ENCODE measurements around the gene GRIP2.

The GRIP2 gene

DNA sequence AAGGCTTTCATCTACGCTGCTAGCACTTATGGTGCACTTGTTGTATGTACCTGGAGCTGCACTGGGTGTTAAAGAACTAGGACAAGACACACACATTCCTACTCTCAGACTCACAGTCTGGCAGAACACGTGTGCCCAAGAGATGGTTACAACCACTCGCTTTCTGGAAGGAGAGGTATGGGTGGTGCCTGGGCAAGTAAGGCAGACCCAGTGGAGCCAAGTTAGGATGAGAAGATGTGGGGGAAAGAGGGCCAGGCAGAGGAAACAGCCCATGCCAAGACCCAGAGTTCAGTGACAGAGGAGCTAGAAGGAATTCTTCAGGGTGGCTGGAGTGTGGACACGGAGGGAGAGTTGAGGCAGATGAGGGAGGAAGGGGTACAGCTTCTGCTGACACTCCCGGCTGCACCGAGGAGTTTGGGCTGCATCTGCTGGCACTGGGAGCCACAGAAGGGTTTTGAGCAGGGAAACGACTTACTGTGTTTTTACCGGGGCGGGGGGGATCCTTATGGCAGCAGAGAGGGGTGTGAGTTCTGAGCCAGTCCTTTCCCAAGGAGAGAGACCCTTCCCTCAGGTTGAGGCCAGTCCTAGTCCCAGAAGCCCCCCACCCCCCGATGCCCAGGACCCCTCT is 59.0 kb downstream of the GRIP2 start:
- DNase-seq = no peak

DNA sequence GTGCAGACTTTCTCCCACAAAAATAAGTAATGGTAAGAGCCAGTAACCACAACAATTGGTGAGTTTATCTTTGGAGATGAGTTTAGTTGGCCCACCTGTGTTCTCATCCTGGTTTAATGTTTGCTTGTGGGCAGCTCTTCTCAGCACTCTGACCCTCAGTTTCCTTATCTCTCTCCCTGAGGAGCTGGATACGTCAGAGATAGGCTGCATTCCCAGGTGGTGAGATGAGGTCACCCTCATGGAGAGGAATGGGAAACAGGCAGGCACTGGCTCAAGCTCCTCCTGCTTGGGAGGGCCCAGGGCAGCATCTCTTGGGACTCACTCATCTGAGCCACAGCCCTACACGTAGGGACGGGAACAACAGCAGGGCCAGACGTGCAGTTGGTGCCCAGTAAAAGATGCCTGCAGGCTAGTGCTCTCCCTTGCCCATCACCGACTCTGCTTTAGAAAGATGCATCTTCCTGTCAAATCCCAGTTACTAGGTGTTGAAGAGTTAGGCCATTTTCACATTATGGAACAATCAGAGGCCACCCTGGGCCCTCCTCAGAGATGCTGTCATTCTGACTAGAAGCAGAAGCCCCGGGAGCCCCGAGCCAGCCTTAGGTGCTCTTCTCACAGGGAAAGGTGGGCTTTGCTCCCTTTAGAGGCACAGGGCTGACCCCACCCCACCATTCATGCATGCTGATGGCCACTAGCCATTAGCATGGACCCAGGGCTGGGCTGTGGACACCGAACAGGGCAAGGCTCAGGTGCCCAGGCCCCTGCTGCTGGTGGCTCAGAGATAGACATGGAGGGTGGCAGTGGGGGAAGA is 59.7 kb downstream of the GRIP2 start:
- DNase-seq = no peak

DNA sequence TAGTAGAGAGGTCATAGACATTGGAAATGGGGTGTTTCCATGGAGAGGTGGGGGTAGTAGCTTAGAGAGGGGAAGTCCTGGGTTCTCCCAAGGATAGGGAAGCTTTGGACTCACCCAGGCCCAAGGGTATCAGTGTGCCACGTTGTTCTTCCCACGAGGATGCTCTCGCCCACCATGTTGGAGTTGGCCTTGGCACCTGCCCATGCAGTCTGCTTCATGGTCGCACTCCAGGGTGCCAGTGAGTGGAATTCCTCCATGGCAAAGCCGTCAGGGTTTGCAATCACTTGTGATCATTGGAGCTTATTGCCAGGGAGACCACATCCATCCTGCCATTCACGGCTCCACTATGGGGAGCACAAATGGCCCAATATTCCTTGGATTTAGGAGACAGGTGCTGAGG is 60.6 kb downstream of the GRIP2 start:
- DNase-seq = no peak

DNA sequence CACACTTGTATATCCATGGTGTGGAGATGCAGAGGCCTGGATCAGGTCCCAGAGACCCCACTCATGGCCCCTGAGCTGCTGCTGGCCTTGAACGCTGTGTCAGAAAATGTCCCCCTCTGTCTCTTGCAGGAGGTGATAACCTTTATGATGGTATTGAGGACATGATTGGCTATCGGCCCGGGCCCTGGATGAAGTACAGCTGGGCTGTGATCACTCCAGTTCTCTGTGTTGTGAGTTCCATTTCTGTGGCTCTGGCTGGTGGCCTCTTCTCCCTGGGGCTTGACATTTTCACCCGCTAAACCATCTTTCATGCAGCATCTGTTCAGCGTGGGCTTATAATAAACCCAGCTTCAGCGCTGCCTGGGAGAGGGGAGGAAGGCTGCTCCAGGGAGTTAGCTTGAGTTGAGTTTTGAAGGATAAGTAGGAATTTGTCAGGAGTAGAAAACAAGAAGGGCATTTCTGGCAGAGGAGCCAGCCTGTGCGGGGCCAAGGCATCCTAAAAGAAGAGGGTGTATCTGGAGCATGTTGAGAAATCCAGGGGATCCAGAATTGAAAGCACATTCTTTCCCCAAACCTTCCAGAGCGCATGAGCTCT is 61.1 kb downstream of the GRIP2 start:
- DNase-seq = no peak

DNA sequence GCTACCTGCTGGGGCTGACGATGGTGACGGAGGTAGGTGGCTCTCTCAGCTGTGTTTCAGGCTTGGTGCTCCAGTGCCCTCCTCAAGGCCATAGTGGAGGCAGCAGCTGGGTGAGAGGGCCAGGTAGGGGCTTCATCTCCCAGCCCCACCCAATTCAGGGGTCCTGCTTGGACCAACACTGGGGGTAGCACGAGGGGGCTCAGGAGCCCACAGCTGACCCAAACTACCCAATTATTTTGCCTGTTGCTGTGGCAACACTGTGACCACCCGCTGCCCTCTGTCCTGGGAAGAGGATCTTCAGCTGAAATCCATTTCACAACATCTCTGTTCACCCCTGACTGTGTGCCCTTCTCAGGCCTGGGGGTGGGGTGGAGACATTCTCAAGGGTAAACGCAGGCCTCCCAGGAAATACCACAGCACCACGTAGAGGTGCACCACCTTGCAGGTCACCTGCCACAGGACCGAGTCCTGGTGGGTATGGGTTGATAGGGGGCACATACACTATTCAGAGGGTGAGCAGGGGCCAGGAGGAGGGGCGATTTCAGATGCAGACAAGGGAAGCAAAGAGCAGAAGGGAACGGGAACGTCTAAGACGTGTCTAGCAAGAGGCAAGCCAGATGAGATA is 62.7 kb downstream of the GRIP2 start:
- no peak for DNase-seq

DNA sequence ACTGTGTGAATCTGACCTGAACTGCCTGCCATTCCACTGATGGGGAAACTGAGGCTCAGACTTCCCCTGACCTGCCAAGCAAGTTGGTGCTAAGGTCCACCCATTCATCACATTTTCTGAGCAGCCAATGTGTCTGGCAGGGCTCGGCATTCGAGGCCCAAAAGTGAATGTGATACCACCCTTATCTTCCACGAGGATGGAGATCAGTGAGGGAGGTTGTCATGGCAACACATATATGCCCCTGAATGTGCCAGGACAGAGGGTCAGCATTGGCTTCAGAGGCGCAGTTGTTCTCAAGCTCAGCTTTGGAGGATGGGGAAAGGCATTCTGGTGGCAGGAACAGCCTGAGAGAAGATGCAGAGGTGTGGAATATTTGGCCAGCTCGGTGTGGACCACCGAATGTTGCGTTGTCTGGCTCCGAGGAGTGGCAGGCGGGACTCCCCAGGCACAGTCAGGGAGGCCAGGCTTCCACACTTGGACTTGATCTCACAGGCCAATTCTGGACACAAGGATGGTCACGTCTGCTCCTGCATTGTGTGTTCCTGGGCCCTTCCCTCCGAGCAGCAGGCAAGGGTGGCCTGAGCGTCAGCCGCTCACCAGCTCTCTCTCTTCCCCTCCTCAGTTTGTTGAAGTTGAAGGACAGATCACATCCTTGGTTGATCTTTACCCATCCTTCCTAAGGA is 63.4 kb downstream of the GRIP2 start:
- DNase-seq = no peak

DNA sequence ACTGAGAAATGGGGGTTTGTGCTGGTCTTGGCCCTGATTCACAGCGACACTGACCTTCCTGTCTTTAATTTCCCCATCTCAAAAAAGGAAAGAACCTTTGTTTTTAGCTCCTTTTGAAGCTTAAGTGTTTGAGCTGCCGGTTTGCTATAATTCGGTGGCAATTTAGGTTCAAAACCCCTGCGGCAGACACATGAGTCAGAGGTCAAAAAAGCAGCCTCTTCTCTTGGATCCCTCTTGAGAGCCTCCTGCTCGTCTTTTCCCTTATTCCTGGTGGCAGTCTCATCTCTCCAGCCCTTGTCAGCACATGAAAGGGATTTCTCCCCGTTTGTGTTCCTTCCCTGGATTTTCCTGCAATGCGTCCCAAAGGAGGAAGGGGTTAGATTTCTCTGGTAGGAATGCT is 64.5 kb downstream of the GRIP2 start:
- no peak for DNase-seq

DNA sequence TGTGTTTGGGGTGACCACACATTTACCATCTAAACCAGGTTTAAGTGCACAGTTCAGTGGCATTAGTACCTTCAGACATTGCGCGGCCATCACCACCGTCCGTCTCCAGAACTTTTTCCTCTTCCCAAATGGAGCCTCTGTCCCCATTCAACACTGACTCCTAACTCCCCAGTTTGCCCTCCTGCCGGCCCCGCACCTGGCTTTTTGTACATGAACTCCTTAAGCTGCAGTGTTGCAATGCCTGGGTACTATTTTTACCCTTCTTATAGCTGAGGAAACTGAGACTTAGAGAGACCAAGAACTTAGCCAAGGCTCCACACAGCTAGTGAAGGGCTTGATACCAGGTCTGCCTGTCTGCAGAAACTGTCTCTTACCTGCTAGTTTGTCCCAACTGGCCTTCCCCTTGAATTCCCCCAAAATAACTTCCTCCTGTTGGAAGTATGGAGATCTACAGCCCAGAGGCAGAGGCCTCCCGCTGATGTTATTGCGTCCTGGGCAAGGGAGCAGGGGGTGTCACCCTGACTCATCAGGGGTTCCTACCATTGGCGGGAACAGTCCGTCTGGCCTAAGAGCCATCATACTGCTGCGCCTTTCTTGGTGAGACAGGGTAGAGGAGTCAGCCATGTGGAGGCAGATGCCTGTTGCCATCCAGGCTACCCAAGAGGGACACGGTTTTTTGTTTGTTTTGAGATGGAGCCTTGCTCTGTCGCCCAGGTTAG is 65.6 kb downstream of the GRIP2 start:
- DNase-seq = no peak

DNA sequence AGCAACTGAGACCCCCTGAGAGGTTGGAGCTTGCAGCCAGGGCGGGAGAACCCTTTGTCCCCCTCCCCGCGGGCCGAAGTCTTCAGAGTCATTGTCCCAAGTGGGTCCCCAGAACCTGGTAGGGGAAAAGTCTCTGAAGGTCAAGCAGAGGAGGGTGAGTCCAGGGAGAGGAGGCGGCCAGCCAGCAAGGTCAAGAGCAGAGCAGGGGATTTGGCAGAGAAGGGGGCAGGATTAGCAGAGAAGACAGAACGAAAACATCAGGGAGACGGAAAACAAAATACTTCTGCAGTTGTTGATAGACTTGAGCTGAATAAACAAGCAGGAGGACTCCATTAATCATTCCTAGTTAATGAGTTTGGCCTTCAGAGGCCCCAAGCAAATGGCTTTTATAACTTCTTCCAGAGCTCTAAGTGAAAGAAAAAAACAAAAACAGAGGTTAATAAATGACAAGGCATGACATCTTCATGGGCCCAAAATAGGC is 66.7 kb downstream of the GRIP2 start:
- DNase-seq = no peak

DNA sequence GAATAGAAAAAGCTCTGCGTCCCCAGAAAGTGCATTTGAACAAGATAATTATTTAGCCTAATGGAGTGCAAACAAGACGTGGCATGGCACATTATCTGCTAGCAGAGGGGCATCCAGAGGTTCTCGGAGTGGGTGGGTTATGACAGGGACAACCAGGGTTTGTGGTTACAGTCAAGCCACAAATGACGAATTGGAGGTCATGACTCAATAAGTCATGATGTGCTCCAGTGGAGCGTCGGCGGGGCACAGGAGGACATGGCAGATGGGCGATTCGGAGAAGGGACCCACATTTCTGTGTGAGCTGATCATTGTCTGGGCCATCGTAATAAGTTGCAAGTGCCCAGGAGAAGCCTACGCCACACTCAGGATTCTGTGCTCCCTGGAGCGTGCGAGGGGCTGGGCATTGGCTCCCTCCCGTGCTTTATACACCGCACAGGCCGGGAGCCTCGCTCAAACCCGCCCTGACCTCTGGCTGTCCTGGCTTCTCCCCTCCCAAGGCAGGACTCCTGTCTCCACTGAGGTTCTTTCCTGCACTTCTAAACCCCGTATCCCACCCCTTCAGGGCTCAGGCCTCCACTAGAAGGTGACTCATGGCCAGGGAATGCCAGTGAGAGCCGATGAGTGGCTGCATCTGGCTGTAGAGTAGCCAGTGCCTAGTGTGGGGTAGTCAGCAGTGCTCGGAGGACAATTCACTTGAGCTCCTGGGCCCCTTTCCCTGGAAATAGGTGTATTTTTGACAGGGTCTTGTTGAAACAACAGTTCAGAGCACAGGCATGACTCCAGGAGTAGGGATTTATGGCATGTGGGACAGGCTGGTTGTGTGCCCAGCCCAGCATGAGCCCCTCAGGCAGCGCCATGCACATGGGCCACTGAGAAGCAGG is 67.4 kb downstream of the GRIP2 start:
- DNase-seq = no peak

DNA sequence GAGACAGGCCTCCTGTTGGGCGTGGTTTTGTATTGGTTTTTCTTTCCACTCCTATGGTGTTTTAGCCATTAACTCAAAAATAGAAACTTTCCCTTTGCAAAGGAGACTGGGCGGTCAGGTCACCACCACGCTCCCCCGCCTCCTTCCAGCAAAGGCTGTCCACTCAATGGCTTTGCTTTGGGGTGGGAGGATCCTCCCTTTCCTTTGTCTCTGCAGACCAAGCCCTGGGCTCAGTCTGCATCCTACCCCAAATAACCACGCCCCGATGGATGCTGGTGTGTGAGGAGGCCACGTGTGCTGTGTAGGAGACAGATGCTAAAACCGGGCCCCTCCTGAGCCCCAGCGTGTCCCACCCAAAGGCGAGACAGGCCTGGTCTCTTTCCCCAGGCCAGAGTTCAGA is 68.5 kb downstream of the GRIP2 start:
- DNase-seq = no peak

DNA sequence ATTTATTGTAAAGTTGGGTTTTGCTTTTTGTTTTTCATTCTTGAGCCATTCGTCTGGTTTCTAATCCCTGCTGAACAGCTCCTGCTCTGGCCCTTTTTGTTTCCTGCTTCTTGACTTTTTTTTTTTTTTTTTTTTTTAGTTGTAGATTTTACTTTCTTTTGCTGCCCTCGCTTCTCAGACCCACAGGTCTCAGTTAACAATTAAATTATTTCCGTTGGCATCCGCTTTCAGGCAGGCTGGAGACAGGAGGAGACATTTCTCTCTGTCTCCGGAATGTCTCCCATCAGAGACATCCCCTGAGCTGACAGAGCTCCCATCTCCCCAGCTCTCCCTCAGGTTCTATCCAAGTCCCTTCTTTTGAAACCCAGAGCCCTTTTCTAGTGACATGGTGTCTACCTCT is 69.1 kb downstream of the GRIP2 start:
- DNase-seq = no peak

DNA sequence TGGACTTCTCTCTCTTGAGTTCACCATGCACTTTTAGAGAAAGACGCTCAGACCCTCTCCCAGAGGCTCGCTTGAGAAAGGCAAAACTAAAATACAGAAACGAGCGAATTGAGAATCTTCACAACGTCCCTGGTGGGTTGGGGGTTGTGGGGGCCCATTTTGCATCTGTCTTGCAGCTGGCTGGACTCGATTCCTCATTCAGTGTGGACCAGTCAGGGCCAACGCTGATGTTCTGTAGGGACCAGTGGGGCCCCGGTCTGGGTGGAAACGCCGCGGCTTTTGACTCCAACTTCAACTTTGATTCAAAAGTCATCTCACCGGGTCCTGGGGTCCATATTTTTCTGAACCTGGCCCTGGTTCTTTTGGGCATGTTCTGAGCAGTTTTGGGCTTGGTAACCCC is 69.7 kb downstream of the GRIP2 start:
- DNase-seq = no peak

DNA sequence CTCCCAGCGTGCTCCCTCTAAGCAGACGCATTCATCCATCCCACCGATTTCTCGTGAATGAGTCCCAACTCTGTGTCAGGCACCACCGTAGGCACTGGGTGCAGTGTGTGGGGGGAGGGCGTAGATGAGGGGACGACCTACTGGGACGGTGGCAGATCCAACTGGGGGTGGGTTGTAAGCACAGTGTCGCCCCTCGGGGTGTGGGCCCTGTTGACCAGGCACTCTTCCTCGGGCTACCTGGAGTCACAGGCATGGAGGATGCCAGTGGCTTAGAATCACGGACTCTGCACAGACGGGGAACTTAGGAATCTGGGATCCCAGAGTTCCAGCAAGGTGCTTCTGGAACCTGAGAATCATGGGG is 71.5 kb downstream of the GRIP2 start:
- no peak for DNase-seq

DNA sequence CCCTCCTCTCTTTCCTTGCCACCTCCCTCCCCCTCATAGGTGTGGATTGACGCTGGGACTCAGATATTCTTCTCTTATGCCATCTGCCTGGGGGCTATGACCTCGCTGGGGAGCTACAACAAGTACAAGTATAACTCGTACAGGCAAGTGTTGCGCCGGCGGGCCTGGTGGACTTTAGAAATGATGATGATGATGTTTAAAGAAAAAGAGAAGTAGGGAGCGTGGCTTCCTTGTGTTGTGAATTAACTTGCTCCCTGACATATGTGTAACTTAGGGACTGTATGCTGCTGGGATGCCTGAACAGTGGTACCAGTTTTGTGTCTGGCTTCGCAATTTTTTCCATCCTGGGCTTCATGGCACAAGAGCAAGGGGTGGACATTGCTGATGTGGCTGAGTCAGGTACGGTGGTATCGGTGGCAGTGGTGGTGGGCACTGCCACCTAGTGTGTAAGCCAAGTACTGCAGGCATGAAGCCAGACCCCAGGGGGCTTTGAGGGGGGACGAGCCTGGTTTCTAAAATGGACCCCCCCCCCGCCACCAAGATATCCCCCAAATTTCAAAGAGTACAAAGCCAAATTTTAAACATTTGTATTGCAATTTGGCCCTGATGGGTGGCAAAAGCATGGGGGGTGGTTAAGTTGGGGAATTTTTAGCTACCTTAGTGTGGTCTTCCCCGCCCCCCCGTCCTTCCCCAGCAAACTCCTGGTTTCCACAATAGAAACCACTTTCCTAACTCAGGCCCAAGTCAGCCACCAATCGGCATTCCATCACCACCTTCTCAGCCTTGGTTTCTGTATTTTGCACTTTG is 72.1 kb downstream of the GRIP2 start:
- no peak for DNase-seq

DNA sequence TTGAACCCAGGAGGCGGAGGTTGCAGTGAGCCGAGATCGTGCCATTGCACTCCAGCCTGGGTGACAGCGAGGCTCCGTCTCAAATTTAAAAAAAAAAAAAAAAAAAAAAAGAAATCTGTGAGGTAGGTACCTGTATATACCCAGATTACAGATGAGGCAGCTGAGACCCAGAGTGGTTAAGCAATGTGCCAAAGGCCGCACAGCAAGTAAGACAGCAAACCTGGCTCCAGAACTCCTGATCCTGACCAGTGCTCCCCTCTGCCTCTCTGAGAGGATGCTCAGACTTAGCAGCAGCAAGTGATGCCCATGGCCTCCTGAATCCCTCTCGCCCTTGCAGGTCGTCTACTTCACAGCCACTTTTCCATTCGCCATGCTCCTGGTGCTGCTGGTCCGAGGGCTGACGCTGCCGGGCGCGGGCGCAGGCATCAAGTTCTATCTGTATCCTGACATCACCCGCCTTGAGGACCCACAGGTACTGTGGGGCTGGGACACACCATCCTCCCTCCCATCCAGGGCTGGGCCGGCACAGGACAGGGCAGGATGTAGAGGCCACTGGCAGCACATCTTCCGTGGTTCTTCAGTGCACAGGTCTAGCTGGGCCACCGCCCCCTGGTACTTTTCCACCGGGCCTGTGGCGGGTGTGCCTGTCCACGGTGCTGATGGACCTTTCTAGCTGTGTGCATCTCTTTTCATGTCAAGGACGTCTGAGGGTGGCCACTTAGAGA is 73.8 kb downstream of the GRIP2 start:
- no peak for DNase-seq

DNA sequence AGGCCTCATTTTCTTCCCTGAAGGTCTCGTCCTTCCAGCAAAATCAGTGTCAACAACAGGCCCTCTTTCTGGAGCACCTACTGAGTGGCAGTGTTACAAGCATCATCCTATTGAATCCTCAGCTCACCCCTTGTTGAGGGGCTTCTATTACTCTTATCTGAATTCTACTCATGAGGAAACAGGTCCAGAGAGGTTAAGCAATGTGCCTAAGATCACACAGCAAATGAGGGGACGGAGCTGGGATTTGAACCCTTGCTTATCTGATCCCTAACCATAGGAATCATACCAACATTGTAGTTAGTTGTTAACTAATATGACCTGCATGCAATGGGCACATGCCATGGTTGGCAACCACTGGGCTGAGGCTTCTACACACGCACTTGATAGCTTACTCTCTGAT is 74.7 kb downstream of the GRIP2 start:
- DNase-seq = no peak

DNA sequence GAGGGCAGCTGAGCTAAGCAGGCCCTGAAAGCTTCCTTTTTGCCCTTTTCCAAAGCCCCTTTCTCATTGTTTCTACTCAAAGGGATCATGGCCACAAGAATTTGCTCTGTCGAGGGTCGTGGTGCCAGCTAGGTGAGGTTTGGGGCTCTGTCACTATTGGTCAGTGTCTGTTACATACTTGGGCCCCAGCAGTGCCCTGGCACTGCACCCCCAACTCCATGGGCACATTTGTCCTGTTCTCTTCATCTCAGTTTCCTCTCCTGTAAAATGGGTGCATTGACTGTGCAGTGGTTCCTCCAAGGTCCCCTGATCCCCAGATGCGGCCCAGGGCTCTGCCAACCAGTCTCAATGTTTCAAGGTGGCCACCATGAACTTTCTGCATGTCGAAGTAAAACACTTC is 75.6 kb downstream of the GRIP2 start:
- no peak for DNase-seq

DNA sequence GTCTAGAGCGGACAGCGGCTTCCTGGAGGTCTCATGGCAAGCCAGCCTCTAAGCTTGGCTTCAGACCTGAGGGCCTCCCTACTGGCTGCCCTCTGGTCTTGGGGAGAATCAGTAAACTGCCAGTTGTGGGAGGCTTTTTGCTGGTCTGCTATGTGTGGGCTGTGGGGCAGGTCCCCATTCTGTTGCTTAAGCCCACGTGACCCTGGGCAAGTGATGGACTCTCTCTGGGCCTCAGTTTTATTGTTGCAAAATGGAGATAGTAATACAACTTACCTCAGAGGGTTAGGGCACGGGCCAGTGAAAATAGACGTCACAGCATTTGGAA is 76.0 kb downstream of the GRIP2 start:
- DNase-seq = no peak

Measured in DMS79 (cell line).